Neural progenitor cell (in vitro differentiated cells): ENCODE results near the gene MYRIP. TPM values are rescaled to one million over a fixed set of nuclear protein-coding genes. Genes with fewer than 3 reads are reported as not detected.
A peak's percentile ranks its signal among the peaks of the same experiment; 100 is the strongest.

ENCODE experiments used
- DNase-seq: peaks from one replicate; pipeline ENCODE4 v3.0.0-alpha.2; 2016; ENCODE audit warnings: low spot score
- H2AFZ ChIP-seq: fragments of 200-600 bp; sonication (generic); replicated peaks from 2 replicates; pipeline ENCODE4 v1.6.1; 2016; ENCODE audit warnings: antibody characterized with exemption
- H3F3A ChIP-seq: fragments of 200-600 bp; sonication (generic); 2 replicates; pipeline ENCODE4 v1.6.1; 2016; ENCODE audit warnings: antibody characterized with exemption, low read depth
- H3K27ac ChIP-seq: fragments of 200-600 bp; sonication (generic); 2 replicates; pipeline ENCODE4 v1.5.1; 2016; ENCODE audit warnings: mild to moderate bottlenecking
- H3K27me3 ChIP-seq: fragments of 200-600 bp; sonication (generic); 2 replicates; pipeline ENCODE4 v1.6.1; 2016; ENCODE audit warnings: mild to moderate bottlenecking, moderate library complexity
- H3K36me3 ChIP-seq: fragments of 200-600 bp; sonication (generic); 2 replicates; pipeline ENCODE4 v1.5.1; 2016
- H3K4me1 ChIP-seq: fragments of 200-600 bp; sonication (generic); 2 replicates; pipeline ENCODE4 v1.6.1; 2016; ENCODE audit warnings: mixed run types
- H3K4me2 ChIP-seq: fragments of 200-600 bp; sonication (generic); 2 replicates; pipeline ENCODE4 v1.6.1; 2016
- H3K4me3 ChIP-seq: fragments of 200-600 bp; sonication (generic); 2 replicates; pipeline ENCODE4 v1.5.1; 2016
- H3K79me2 ChIP-seq: fragments of 200-600 bp; sonication (generic); 2 replicates; pipeline ENCODE4 v1.6.1; 2016; ENCODE audit warnings: low read depth
- H3K9ac ChIP-seq: fragments of 200-600 bp; sonication (generic); 2 replicates; pipeline ENCODE4 v1.6.1; 2016
- H3K9me3 ChIP-seq: fragments of 200-600 bp; sonication (generic); 2 replicates; pipeline ENCODE4 v1.5.1; 2016; ENCODE audit warnings: low read depth
- H4K20me1 ChIP-seq: fragments of 200-600 bp; sonication (generic); 2 replicates; pipeline ENCODE4 v1.6.1; 2016; ENCODE audit warnings: low read depth
- H3K27ac Mint-ChIP-seq: 3 replicates; pipeline ENCODE4 v1.8.0; 2021; ENCODE audit warnings: mixed read lengths
- H3K27me3 Mint-ChIP-seq: 2 replicates; pipeline ENCODE4 v1.8.0; 2022; ENCODE audit warnings: low read depth, mild to moderate bottlenecking, inconsistent platforms, moderate library complexity, mixed read lengths; ENCODE audit not compliant: insufficient read depth
- H3K36me3 Mint-ChIP-seq: 3 replicates; pipeline ENCODE4 v1.8.0; 2021; ENCODE audit warnings: mixed read lengths
- H3K4me1 Mint-ChIP-seq: 3 replicates; pipeline ENCODE4 v1.8.0; 2021; ENCODE audit warnings: mixed read lengths
- H3K4me3 Mint-ChIP-seq: 3 replicates; pipeline ENCODE4 v1.8.0; 2021; ENCODE audit warnings: mild to moderate bottlenecking, moderate library complexity, mixed read lengths
- H3K9me3 Mint-ChIP-seq: 3 replicates; pipeline ENCODE4 v1.8.0; 2020; ENCODE audit warnings: mixed read lengths
- EZH2 ChIP-seq: fragments of 200-600 bp; sonication (generic); IDR thresholded peaks from 2 replicates; pipeline ENCODE4 v1.6.1; 2017; ENCODE audit warnings: antibody characterized with exemption, mild to moderate bottlenecking, moderate library complexity
- EZH2phosphoT487 ChIP-seq: fragments of 200-600 bp; sonication (generic); IDR thresholded peaks from 2 replicates; pipeline ENCODE4 v1.6.1; 2017; ENCODE audit warnings: antibody characterized with exemption
- total RNA-seq: library from RNA; depleted of rRNA; stranded (reverse); fragments of >200 nt; gene quantifications from 2 replicates; pipeline ENCODE4 v1.2.3, GENCODE V29; 2015; ENCODE audit warnings: low replicate concordance
- TF ChIP-seq, protein P1 (sequence below): fragments of 200-600 bp; sonication (generic); IDR thresholded peaks from 2 replicates; pipeline ENCODE4 v1.5.1; 2017; ENCODE audit warnings: antibody characterized with exemption, mild to moderate bottlenecking

MYRIP gene
- total RNA-seq, 1 donor from 2014 or later, result 0.62 TPM

GRCh38 chr3:40291471-40291870 lies 482.1 kb downstream of the MYRIP start:
- Histone ChIP-seq H3K9ac (no peak overlapping the region), H3K79me2 (no peaks in the 10 kb centered on the region), H4K20me1 (no peaks in the 10 kb centered on the region), H3K36me3 (no peaks in the 10 kb centered on the region), H3K9me3 (no peaks in the 10 kb centered on the region), H3F3A (no peaks in the 10 kb centered on the region), H2AFZ (no peak overlapping the region), H3K27ac (no peak overlapping the region), H3K4me1 (peaks cover 9% of the 10 kb centered on the region), H3K4me3 (no peak overlapping the region), H3K27me3 (no peaks in the 10 kb centered on the region), H3K4me2 (no peak overlapping the region)
- no peak for DNase-seq
- TF ChIP-seq EZH2phosphoT487 (no peak), EZH2 (no peak)
- TF ChIP-seq, protein P1, sequence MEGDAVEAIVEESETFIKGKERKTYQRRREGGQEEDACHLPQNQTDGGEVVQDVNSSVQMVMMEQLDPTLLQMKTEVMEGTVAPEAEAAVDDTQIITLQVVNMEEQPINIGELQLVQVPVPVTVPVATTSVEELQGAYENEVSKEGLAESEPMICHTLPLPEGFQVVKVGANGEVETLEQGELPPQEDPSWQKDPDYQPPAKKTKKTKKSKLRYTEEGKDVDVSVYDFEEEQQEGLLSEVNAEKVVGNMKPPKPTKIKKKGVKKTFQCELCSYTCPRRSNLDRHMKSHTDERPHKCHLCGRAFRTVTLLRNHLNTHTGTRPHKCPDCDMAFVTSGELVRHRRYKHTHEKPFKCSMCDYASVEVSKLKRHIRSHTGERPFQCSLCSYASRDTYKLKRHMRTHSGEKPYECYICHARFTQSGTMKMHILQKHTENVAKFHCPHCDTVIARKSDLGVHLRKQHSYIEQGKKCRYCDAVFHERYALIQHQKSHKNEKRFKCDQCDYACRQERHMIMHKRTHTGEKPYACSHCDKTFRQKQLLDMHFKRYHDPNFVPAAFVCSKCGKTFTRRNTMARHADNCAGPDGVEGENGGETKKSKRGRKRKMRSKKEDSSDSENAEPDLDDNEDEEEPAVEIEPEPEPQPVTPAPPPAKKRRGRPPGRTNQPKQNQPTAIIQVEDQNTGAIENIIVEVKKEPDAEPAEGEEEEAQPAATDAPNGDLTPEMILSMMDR, result no peak
- peaks cover 2% of the 10 kb centered on the region for H3K27me3 Mint-ChIP-seq
- peaks cover 27% of the 10 kb centered on the region for H3K4me1 Mint-ChIP-seq
- H3K4me3 Mint-ChIP-seq, result no peak overlapping the region
- no peaks in the 10 kb centered on the region for H3K36me3 Mint-ChIP-seq
- H3K27ac Mint-ChIP-seq, result peak overlapping the region; percentile 83
- no peaks in the 10 kb centered on the region for H3K9me3 Mint-ChIP-seq

- TF ChIP-seq EZH2phosphoT487, result no peak
- TF ChIP-seq, protein P1, result no peak
- TF ChIP-seq EZH2, result no peak
- no peaks in the 10 kb centered on the region for H4K20me1 ChIP-seq
- no peaks in the 10 kb centered on the region for H3K36me3 Mint-ChIP-seq
- peaks cover 27% of the 10 kb centered on the region for H3K4me1 Mint-ChIP-seq
- H3K4me1 ChIP-seq, result peaks cover 9% of the 10 kb centered on the region
- H3K27me3 ChIP-seq, result no peaks in the 10 kb centered on the region
- no peak overlapping the region for H3K27ac ChIP-seq
- H3K27me3 Mint-ChIP-seq, result peaks cover 2% of the 10 kb centered on the region
- H3K27ac Mint-ChIP-seq, result peak overlapping the region; percentile 71
- H3K4me3 ChIP-seq, result no peak overlapping the region
- H3K79me2 ChIP-seq, result no peaks in the 10 kb centered on the region
- H3K4me3 Mint-ChIP-seq, result no peak overlapping the region
- H3K9ac ChIP-seq, result no peak overlapping the region
- no peaks in the 10 kb centered on the region for H3F3A ChIP-seq
- H3K9me3 Mint-ChIP-seq, result no peaks in the 10 kb centered on the region
- no peak overlapping the region for H3K4me2 ChIP-seq
- H3K36me3 ChIP-seq, result no peaks in the 10 kb centered on the region
- H2AFZ ChIP-seq, result no peak overlapping the region
- DNase-seq, result peak; percentile 53
- H3K9me3 ChIP-seq, result no peaks in the 10 kb centered on the region
Measured at GRCh38 chr3:40292637-40293349, 483.4 kb downstream of the MYRIP start.

DNA sequence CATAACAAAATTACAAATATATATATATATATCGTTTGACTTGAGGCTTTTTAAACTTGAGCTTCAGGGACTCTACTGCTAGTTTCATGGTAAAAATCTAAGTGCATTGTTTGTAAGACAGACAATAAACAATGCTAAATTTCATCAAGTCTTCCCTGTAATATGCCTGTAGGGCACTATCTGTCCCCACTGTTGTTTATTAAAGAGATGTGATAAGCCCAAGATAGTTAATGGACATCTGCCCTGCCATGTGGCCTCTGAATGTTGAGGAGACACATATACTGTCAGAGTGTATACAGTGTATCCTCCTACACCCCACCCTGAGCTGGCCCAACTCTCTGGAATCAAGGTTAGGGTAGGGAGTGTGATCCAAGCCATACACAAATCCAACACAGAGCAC lies 485.0 kb downstream of the MYRIP start:
- no peaks in the 10 kb centered on the region for H3K36me3 Mint-ChIP-seq
- Histone ChIP-seq H3K27ac (no peak overlapping the region), H3K4me1 (peaks cover 9% of the 10 kb centered on the region), H3K4me2 (no peak overlapping the region), H3K79me2 (no peaks in the 10 kb centered on the region), H4K20me1 (no peaks in the 10 kb centered on the region), H2AFZ (no peak overlapping the region), H3F3A (no peaks in the 10 kb centered on the region), H3K9ac (no peak overlapping the region), H3K9me3 (no peaks in the 10 kb centered on the region), H3K36me3 (no peaks in the 10 kb centered on the region), H3K27me3 (no peaks in the 10 kb centered on the region), H3K4me3 (no peak overlapping the region)
- peaks cover 27% of the 10 kb centered on the region for H3K4me1 Mint-ChIP-seq
- no peak for DNase-seq
- peak overlapping the region; percentile 30 for H3K27ac Mint-ChIP-seq
- TF ChIP-seq EZH2phosphoT487 (no peak), EZH2 (no peak)
- TF ChIP-seq, protein P1, result no peak
- no peak overlapping the region for H3K4me3 Mint-ChIP-seq
- H3K9me3 Mint-ChIP-seq, result no peaks in the 10 kb centered on the region
- H3K27me3 Mint-ChIP-seq, result peaks cover 2% of the 10 kb centered on the region
